SIG-M5 treated with dmso at 0.1 percent for 504 hours (cell line): ENCODE data around the gene MSH2.

ENCODE experiments used
- DNase-seq: peaks from one replicate; lab custom pipeline; 2025; ENCODE audit not compliant: unreplicated experiment; lab: John Stamatoyannopoulos, UW

MSH2 gene

GRCh38 chr2:47471429-47472116 lies 68.6 kb downstream of the MSH2 start:
- DNase-seq, result no peak

DNA sequence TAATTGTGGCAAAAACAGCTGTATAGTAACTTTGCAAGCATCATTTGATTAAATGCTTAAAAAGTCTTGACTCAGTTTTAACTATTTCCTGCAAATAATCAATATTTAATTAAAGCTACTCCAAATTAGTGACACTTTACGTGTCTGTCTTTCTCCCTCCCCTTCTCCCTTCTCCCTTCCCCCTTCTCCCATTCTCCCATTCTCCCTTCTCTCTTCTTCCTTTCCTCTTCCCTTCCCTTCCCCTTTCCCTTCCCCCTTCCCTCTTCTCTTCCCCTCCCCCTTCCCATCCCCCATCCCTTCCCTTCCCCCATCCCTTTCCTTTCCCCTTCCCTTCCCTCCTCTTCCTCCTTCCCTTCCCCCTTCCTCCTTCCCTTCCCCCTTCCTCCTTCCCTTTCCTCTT lies 76.9 kb downstream of the MSH2 start:
- DNase-seq, result no peak

GRCh38 chr2:47483191-47483590 lies 80.2 kb downstream of the MSH2 start:
- no peak for DNase-seq

GRCh38 chr2:47484396-47484795 lies 81.4 kb downstream of the MSH2 start:
- DNase-seq, result no peak

DNA sequence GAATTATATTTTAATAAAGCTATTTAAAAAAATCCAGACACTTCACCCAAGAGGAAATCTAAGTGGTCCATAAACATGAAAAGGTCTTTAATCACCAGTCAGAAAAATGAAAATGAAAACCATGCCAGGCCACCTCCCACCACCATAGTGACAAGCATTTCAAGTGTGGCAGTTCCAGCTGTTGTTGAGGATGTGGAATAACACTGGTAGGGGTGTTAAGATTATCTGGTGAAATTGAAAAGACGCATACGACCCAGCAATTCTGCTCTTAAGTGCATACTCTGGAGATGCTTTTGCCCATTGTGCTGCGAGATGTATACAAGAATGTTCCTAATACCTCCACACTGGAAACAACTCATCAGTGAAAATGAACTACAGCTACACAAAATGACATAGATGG lies 82.2 kb downstream of the MSH2 start:
- DNase-seq, result no peak

DNA sequence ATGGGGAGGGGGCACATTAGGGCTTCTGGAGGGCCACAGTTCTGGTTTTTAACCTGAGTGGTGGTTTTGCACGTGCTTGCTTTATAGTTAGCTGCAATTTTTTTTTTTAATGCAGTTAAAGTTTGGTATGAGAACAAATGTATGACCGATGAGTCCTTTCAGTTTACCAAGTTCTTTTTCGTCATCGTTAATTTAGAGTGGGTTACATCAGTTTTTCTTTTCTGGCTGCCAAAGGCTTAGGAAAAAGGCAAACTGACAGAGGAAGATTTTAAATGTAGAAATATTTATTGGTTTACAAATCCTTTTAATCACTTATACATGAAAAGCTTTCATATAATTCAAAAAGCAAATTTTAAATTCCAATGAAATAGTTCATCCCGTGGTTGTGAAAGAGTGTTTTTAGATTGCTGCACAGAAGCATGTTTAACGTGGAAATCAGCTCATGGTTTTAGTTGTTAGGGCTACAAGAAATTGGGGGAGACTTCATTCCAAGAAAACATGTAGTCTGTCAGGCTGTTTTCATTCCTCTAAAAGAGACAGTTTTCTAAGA lies 82.9 kb downstream of the MSH2 start:
- no peak for DNase-seq

DNA sequence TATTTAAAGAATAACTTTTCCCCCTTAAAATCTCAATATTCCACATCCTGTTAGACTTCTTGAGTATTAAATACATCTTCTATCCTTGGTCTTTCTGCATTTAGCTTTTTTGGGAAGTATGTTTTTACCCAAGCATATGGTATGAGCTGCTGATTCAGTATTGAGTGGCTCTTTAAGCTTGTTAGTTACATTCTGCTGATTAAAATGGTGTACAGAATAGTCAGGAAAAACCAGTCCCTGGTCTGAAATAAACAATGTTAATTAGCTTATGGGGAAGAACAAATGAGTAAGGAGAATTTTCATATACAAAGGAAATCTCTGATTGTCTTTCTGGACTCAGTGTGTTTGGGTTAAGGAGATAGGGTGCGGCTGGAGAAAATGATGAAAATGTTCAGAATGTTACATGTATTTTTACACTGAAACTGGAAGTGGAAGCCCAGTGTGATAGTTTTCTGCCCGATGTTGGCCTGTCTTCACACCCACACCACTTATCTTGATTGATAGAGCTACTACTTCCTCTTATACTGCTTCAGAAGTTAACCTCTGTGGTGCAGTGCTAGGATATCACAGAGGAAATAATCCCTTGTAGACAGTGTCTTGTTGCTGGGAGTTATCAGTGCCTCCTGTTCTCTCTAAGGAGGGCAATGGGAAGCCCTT lies 84.0 kb downstream of the MSH2 start:
- DNase-seq, result peak; percentile 79

GRCh38 chr2:47487498-47487875 lies 84.5 kb downstream of the MSH2 start:
- no peak for DNase-seq

DNA sequence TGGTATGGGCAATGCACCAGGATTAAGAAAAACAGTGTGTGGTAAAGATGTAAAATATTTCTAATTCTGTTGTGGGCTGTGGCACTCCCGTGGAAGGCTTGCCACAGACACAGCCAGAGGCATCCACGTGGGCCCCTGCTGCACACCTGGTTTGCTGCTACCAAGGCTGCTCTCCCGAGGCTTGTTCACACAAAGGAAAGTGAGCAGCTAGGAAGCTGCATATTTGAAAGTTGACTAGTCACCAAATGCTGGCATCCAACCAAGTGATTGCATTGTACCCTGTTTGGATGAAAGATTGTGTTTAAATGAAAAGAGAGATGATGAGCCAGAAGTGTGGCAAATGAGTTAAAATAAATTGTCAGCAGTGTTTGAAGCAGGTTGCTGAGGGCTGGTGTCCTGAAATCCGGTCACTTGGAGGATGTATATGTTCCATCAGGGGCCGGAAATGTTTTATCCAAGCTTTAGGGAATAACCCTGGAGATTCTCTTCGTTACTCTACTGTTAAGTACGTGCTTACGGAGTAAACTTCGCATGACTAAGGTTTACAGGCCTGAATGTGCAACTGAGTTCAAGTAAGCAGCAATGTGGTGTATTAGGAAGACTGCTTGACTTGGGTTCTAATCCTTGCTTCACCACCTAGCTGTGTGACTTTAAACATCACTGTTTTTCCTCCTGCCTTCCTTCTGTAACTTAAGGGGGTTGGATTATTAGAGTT lies 86.1 kb downstream of the MSH2 start:
- no peak for DNase-seq

DNA sequence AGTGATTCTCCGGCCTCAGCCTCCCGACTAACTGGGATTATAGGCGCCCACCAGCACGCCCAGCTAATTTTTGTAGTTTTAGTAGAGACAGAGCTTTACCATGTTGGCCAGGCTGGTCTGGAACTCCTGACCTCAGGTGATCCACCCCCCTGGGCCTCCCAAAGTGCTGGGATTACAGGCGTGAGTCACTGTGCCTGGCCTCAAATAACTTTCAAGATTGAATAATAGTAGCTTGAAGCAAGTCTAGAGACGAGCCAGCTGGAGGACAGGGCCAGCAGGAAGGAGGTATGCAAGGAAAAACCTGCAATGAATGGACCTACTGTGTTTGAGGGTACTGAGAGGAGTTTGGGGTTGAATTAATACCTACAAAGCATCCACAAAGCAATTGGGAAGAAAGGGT lies 87.5 kb downstream of the MSH2 start:
- DNase-seq, result no peak

DNA sequence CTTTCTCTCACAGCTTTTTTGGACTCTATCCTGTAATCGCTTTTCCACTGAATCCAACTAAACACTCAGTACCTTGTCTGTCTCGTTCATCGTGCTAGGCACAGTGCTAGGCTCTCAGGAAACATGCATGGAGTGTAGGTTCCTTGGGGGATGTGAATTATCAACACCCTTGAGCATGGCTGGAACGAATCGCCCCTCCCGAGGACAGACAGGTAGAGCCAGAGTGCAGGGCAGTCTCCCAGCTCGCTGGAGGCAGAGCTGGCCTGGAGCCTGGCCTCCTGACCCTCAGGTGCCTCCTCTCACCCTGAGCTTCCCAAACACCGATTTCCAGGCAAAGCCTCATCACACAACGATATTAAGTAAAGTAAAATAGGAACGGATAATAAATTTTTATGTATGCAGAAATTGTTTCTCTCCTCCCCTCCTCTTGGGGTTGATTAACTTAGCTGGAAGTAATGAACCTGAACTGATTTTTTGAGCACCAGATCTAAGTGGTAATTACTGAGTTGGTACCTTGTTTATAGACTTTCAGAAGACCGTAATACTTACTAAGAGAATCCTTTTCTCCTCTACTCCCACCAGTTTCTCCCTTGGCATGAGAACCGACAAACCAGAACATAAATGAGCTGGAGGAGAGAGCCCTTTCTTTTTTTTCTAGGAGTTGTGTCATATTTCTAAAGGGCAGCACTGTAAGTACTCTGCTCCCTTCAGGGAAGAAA lies 90.5 kb downstream of the MSH2 start:
- DNase-seq, result no peak

DNA sequence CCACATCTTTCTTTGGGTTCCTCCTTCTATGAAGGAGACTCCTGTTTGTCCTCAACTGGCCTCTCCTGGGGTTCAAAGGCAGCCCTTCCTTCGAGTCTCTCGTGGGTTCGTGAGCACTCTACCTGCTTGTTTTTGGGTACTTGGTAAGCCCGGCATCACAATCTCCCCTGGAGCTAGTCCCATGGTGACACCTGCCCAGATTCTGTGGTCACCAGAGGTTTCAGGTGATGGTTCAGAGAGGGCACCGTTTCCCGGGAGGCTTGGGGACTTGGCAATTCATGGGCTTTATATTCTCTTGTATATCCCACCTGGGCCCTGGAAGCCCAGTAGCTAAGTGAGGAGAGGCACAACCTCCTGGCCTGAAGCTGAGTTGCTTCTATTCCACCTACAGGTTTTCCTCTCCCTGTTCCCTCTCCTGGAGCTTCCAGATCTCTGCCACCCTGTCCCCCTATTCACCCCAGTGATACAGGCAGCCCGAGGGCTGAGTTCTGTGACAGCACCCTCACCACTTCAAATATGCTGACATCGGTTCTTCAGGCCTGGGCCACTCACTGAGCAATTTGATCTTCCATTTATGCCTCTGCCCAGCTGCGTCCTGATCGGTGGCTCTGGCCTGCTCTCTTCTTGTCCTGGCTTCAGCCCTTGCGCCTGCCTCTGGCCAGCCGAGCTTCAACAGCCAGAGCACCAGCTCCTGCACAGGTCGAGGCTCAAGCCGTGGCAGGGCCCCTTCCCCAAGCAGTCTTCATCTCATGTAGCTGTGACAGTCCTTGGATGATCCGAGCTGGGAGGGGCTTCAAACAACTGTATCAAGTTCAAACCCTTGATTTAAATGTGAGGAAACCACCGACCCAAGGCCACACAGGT lies 91.5 kb downstream of the MSH2 start:
- DNase-seq, result no peak

DNA sequence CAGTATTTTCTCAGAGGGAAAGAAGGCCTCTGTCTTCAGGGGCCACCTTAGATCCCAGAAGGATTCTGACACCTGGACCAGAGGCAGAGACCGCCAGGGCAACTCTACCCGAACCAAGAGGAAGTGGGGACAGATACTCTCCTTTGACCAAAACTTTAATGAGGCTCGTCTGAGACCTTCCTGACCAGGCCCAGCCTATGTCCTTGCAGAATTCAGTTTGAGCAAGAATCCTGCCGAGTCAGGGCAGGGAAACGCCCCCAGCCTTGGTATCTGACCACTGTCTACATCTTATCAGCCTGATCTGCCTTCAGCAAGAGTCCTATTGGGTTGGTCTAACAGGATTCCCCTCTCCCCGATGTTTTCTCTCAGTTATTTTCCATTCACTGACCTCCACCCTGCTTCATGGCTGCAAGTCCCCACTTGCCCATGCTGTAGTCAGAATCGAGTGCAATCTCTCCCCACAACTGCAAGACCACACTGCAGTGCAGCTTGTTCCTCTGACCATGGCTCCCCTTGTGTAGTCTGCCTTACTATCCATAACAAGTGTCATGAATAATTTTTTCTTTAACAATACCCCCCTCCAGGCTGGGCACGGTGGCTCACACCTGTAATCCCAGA lies 95.0 kb downstream of the MSH2 start:
- DNase-seq, result no peak

- no peak for DNase-seq
Observed at GRCh38 chr2:47499093-47499492, 96.1 kb downstream of the MSH2 start.

GRCh38 chr2:47499621-47500309 lies 96.8 kb downstream of the MSH2 start:
- DNase-seq, result no peak

GRCh38 chr2:47501374-47502200 lies 98.6 kb downstream of the MSH2 start:
- DNase-seq, result no peak

DNA sequence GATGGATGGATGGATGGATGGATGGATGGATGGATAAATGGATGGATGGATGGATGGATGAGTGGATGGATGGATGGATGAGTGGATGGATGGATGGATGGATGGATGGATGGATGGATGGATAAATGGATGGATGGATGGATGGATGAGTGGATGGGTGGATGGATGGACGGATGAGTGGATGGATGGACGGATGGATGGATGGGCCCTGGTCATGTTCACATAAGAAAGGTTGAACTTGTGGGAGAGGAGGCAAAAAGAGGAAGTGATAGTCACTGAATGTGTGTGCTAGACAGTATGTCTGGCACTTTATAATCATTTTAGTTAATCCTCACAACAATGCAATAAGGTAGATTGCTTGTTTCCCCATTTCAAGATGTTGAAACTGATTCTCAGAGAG lies 99.5 kb downstream of the MSH2 start:
- DNase-seq, result peak; percentile 72

- DNase-seq, result no peak
Observed at GRCh38 chr2:47503481-47504070, 100.6 kb downstream of the MSH2 start.
